Measurements from ENCODE around the gene STOM. TPM values are rescaled to one million over a fixed set of nuclear protein-coding genes. Genes with fewer than 3 reads are reported as not detected.
"Not testable (repeated sequence)": the region's sequence is repeated elsewhere in the genome, so short reads cannot be mapped to it uniquely, and the experiment has no call there.

The STOM gene
- polyA plus RNA-seq, 3 donors: 80.2 to 87.5 (median 81.9) TPM

GRCh38 chr9:121298016-121298538 is 72.0 kb downstream of the STOM start:
- DNase-seq (ENCODE audit: extremely low read depth in 1 of 11, low read depth in 9 of 11, low spot score in 4 of 11): no peak

- no peak for DNase-seq (ENCODE audit: extremely low read depth in 1 of 11, low read depth in 9 of 11, low spot score in 4 of 11)
Measured at GRCh38 chr9:121297389-121297788, 72.7 kb downstream of the STOM start.

DNA sequence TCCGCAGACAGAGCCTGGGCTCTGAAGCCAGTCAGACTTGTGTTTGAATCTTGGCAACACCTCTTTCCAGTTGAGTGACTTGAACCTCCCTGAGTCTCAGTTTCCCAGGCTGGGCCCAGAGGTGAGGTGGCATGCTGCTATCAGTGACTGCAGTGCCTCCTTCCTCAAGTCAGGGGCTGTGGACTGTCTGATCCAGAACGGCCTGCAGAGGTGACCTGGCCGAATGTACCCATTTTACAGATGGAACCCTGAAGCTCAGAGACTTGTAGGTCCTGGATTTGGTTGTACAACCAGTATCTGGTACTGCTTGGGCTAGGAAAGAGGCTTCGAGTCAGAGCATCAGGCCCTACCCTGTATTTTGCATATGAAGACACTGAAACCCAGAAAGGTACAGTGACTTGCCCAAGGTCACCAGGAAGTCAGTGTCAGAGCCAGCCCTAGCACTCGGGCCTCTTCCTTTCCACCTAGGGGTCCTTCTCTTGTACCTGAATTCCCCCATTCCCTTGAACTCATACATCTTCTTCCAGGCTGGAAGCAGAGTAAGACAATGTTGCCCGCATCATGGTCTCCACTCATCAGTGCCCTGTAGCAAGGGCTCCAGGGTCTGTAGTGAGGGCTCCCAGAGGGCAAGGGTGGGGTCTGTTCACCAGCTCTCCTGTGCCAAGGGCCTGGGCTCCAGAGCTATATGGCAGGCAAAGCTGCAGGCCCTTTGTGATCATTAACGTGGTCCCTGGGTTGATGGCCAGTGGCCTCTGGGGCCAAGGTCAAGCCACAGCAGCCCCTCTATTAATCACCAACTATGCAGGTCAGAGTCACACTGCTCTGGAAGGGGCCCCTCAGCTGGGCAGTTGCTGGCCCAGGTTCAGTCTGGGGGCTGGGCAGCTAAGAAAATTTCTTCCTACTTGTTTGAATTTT is 73.6 kb downstream of the STOM start:
- DNase-seq (ENCODE audit: extremely low read depth in 1 of 11, low read depth in 9 of 11, low spot score in 4 of 11): no peak

- DNase-seq (ENCODE audit: extremely low read depth in 1 of 11, low read depth in 9 of 11, low spot score in 4 of 11): no peak
Measured at GRCh38 chr9:121295662-121296191, 74.3 kb downstream of the STOM start.

DNA sequence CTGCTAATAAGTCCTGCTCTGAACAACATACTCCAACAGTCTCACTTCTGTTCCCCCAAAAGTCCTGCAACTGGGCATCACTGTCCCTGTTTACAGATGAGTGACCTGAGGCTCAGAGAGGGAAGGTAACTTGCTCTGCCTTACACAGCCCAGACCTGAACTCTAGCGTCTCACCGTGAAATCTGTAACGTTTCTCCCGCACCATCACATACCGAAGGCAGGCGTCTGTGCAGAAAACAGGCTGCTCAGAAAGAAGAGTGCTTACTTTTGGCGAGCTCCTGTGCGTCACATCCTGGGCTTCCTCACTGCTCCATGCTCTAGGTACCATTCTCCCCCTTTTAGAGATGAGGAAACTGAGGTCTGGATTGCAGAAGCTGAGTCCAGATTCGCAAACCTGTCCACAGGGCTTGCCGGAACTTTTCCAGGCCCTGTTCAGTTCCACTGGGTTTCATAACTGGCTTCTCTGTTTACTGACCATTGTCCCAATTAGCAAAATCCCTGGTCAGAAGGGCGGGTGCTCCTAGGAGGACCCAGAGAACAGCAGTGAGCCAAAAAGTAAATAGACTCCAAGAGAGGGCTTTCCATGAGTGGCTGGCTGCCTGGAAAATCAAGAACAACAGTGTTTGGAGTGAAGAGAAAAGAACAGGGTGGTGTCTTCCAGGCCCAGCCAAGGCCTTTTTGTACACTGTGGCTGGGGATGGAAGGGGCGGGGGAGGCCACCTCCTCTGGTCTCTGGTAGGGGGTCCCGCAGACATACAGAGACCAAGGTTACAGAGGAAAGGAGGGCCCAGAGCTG is 75.0 kb downstream of the STOM start:
- no peak for DNase-seq (ENCODE audit: extremely low read depth in 1 of 11, low read depth in 9 of 11, low spot score in 4 of 11)

GRCh38 chr9:121294151-121294743 is 75.8 kb downstream of the STOM start:
- no peak for DNase-seq (ENCODE audit: extremely low read depth in 1 of 11, low read depth in 9 of 11, low spot score in 4 of 11)

DNA sequence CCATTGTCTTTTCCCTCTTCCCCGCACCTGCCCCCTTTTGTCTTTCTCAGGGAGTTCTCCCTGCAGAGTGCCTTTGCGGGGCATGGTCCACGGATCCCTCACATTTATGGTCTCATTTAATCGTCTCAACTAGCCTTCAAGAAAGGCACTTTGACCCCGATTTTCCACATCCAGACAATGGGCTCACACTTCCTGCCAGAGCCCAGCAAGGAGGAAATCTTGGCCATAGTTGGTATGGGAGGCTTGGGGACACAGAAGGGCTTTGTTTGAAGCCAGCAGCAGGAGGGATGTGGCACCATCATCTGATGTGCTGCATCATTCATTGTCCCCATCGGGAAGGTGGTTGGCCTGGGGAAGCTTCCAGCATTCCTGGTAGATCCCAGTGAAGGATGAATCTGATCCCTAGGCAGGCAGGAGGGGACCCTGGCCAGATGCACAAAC is 77.2 kb downstream of the STOM start:
- DNase-seq (ENCODE audit: extremely low read depth in 1 of 11, low read depth in 9 of 11, low spot score in 4 of 11): no peak

DNA sequence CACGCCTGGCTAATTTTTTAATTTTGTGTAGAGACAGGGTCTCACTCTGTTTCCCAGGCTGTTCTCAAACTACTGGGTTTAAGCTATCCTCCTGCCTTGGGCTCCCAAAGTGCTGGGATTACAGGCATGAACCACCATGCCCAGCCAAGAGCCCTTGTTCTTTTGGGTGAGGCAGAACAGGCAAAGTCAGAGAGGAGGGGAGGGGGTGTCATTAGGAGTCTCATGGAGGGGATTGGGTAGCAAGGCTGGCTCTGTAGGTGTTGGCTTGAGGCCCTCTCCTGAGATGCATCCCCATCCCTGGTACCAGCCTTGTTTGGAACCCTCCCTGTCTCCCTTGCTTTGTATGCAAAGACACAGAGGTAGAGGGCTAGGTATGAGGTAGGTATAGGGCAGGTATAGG is 78.0 kb downstream of the STOM start:
- no peak for DNase-seq (ENCODE audit: extremely low read depth in 1 of 11, low read depth in 9 of 11, low spot score in 4 of 11)

GRCh38 chr9:121291536-121291935 is 78.5 kb downstream of the STOM start:
- DNase-seq (ENCODE audit: extremely low read depth in 1 of 11, low read depth in 9 of 11, low spot score in 4 of 11): not testable (repeated sequence)

GRCh38 chr9:121289772-121290370 is 80.2 kb downstream of the STOM start:
- DNase-seq (ENCODE audit: extremely low read depth in 1 of 11, low read depth in 9 of 11, low spot score in 4 of 11): no peak

GRCh38 chr9:121289026-121289771 is 80.9 kb downstream of the STOM start:
- peak in 4 of 11 donors; percentile 74 to 80 (median 77) for DNase-seq (ENCODE audit: extremely low read depth in 1 of 11, low read depth in 9 of 11, low spot score in 4 of 11)

Other genes starting within 250 kb of the STOM start
- gene RAB14, start 168.4 kb downstream of the STOM start, polyA plus RNA-seq (ENCODE audit: insufficient read length in 3 of 3): 100 to 1,000 TPM in 1 of 3 donors, 10 to 100 TPM in 2; 95.4 to 112 (median 97.0) TPM
- gene GSN, start 102.1 kb downstream of the STOM start, polyA plus RNA-seq (ENCODE audit: insufficient read length in 3 of 3): 100 to 1,000 TPM; 128 to 208 (median 160) TPM
- gene GGTA1, start 129.6 kb upstream of the STOM start, polyA plus RNA-seq (ENCODE audit: insufficient read length in 3 of 3): 1 to 10 TPM; 4.9 to 5.9 (median 5.4) TPM